ENCODE data around the gene ATP8B1.
A peak's percentile ranks its signal among the peaks of the same experiment; 100 is the strongest.

The ATP8B1 gene

GRCh38 chr18:57819671-57820460, 16.8 kb upstream of the ATP8B1 start:
- H3K4me3 ChIP-seq (ENCODE audit: low read depth, low read length) = no peak overlapping the region

DNA sequence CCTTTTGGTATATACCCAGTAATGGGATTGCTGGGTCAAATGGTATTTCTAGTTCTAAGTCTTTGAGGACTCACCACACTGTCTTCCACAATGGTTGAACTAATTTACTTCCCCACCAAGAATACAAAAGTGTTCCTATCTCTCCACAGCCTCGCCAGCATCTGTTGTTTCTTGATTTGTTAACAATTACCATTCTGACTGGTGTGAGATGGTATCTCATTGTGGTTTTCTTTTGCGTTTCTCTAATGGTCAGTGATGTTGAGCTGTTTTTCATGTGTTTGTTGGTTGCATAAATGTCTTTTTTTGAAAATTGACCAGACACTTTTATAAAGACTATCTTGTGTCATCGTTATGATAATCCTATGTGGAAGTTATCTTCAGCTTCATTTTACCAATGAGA, 16.0 kb upstream of the ATP8B1 start:
- no peak overlapping the region for H3K4me3 ChIP-seq (ENCODE audit: low read depth, low read length)

GRCh38 chr18:57816208-57816954, 13.3 kb upstream of the ATP8B1 start:
- no peak overlapping the region for H3K4me3 ChIP-seq (ENCODE audit: low read depth, low read length)

DNA sequence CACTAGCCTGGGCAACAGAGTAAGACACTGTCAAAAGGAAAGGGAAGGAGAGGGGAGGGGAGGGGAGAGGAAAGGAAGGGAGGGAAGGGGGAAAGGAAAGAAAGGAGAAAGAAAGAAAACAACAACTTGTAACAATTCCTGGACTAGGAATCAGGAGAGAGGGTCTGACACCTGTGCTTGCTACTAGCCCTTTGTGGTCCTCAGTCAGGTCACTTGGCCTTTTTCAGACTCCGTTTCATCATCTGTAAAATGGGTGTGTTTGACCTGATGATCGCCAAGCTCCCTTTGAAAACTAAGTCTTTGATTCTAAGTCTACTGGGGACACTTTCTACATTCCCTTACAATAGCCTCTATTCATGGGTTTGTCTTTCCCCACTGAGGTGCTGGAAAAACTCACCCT, 11.4 kb upstream of the ATP8B1 start:
- H3K4me3 ChIP-seq (ENCODE audit: low read depth, low read length) = no peak overlapping the region

GRCh38 chr18:57813245-57813644, 10.1 kb upstream of the ATP8B1 start:
- H3K4me3 ChIP-seq (ENCODE audit: low read depth, low read length) = no peak overlapping the region

GRCh38 chr18:57812126-57812477, 9.0 kb upstream of the ATP8B1 start:
- H3K4me3 ChIP-seq (ENCODE audit: low read depth, low read length) = no peak overlapping the region

DNA sequence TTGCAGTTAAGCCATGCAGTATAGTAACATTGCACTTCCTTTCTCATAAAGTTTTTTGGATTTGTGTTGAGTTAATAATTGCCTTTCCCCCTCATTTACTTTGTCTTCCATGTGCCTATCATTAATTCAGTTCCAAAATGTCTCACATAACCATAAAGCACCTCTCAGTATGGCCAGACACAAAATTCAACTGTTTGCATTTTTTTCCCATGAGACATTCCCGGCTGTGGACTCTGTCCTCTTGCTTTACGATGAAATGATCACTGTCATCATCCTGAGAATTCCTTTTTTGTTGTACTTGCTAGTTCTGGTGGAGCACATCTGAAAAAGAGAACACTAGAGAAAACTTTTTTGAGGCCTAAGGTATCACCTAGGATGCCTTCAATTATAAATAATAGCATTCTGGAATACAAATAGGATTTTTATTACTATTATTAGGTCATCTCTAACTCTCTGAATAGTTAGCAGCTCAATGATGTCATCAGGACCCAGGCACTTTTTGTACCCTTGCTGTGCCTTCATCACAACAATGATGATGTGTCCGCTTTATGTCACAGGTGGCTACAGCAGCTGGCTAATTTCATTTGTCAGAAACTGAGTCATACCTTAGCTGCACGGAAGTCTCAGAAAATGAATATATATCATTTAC, 8.5 kb upstream of the ATP8B1 start:
- no peak overlapping the region for H3K4me3 ChIP-seq (ENCODE audit: low read depth, low read length)

DNA sequence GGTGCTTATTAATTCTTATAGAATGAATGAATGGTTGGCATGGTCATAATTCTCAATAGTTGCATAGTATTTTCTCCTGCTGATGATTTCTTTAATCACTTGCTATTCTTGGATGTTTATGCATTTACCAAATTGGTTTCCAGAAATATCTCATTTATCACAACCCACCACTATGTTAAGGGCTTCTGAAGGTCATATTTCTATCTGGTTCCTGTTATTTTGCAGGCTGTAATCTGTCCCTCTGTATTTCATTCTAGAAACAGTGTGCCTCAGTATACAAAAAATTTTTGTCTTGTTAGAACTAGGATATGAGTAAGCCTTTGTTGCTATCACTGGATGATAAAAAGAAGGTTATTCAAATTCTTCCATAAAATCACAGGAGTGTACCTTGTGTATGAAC, 6.1 kb upstream of the ATP8B1 start:
- H3K4me3 ChIP-seq (ENCODE audit: low read depth, low read length) = no peak overlapping the region

- no peak overlapping the region for H3K4me3 ChIP-seq (ENCODE audit: low read depth, low read length)
These were observed 4.4 kb upstream of the ATP8B1 start for GRCh38 chr18:57807336-57808117.

- H3K4me3 ChIP-seq (ENCODE audit: low read depth, low read length) = no peak overlapping the region
These were observed 3.8 kb upstream of the ATP8B1 start for GRCh38 chr18:57806978-57807285.

DNA sequence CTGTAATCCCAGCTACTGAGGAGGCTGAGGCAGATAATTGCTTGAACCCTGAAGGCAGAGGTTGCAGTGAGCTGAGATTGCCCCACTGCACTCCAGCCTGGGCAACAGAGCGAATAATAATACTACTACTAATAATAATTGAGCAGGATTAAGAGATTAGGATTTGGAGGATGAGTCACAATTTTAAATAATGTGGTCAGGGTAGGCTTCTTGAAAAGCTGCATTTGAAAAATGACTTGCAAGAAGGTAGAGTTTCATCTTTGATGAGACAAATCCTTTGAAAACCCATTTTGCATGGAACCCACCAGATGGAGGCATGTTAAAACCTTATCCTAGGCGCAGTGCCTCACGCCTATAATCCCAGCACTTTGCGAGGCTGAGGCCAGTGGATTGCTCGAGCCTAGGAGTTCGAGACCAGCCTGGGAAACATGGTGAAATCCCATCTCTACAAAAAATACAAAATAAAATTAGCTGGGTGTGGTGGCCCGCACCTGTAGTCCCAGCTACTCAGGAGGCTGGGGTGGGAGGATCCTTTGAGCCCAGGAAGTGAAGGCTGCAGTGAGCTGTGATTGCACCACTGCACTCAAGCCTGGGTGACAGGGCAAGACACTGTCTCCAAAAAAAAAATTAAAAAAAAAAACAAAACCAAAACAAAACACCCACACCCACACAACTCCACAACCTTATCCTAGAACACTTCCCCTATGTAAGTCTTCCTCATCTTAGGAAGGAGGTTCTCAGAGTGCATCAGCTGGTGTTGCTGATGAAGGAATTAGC, 3.3 kb upstream of the ATP8B1 start:
- no peak overlapping the region for H3K4me3 ChIP-seq (ENCODE audit: low read depth, low read length)

DNA sequence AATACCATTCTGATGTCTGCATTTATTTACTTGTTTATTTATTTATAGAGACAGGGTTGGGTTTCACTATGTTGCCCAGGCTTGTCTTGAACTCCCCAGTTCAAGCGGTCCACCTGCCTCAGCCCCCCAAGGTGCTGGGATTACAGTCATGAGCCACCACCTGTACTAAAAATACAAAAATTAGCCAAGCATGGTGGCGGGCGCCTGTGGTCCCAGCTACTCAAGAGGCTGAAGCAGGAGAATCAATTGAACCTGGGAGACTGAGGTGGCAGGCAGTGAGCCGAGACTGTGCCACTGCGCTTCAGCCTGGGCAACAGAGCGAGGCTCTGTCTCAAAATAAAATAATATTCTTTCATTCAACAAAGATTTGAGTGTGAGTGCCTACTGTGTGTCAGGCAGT, 2.0 kb upstream of the ATP8B1 start:
- no peak overlapping the region for H3K4me3 ChIP-seq (ENCODE audit: low read depth, low read length)

GRCh38 chr18:57804557-57804956, 1.4 kb upstream of the ATP8B1 start:
- no peak overlapping the region for H3K4me3 ChIP-seq (ENCODE audit: low read depth, low read length)

- peak overlapping the region; percentile 66 for H3K4me3 ChIP-seq (ENCODE audit: low read depth, low read length)
These were observed 657 bp downstream of the ATP8B1 start for GRCh38 chr18:57802213-57803102.

DNA sequence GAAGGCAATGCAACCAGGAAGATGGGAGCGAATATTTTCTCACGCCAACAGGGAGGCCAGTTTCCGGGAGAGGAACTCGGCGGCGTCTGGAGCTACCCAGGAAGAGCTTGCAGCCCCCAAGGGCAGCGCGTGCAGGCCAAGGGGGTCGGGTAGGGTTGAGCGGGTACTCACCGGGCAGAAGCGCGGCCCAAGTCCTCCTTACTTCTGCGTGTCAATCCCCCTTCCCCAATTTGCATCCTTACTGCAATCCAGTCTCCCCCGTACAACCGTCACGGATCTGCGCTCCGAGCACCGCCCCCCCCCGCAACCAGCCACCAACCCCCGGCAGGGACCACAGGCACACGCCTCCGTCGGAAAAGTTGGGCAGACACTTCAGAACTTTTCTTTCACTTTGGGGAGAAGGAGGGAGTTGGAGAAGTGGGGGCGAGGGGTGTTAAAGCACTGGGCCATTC, 1.3 kb downstream of the ATP8B1 start:
- peak overlapping the region; percentile 66 for H3K4me3 ChIP-seq (ENCODE audit: low read depth, low read length)

DNA sequence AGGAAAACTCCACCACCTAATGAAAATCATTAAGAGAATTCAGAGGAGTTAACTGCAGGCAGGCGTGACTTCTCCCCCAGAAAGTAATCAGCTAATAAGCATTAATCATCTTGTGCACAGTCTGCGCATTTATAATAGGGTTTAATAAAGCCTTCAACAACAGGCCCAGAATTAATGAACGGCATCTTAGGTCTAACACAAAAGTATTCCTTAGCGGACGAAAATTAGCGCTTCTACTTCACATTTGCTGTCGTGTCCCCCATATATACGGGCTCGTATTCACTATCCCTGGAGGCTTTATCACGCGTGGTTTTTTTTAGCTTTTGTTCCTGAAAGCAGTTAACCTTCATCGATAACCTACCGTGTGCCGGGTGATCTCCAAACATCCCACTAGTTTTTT, 1.8 kb downstream of the ATP8B1 start:
- H3K4me3 ChIP-seq (ENCODE audit: low read depth, low read length) = peak overlapping the region; percentile 66

DNA sequence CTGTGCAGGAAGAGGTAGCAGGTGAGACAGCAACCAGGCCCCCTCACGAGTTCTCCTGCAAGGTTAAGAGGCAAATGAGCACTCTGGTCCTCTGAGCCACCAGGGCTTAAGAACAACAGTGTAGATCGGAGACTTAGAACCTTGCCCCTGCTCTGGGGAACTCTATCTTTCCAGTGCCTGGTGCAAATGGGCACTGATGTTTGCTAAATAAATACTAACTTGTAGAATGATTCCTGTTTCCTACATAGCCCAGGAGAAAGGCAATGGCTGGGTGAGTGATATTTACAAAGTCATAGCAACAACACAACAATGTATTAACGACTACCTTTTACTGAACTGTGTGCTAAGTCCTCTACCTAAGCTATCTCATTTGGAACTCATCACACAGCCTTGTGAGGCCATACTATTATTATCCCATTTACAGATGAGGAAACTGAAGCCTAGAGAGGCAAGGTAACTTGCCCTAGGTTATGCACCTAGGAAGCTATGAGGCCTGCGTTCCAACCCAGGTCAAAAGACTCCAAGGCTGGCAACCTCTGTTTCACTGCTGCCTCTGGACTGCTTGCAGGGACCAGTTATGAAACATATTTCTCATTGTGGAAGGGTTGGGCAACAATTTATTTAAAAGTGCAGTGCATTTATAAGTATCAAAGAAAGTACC, 4.3 kb downstream of the ATP8B1 start:
- no peak overlapping the region for H3K4me3 ChIP-seq (ENCODE audit: low read depth, low read length)

DNA sequence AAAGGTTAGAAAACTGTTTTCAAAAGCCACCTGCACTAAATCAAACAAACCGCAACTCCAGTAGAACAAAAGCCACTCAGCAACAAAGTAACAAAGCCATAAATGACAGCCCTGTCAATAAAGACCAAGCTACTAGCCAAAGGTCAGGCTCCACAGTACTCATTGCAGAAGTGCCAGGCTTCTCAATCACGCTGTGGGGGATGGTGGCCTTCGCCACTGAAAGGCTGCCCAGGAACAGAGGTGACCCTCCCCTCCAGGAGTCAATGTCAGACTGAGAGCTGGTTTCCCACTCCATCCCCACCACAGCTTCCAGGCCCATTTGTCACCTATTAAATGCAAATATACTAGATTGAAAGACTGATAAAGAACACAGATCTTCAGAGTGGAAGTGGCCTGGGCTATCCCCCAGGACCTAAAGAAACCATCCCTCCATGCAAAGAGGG, 5.9 kb downstream of the ATP8B1 start:
- H3K4me3 ChIP-seq (ENCODE audit: low read depth, low read length) = no peak overlapping the region

All from iPS-11a (cell line).